Measurements from ENCODE around the gene NRN1.
A peak's percentile ranks its signal among the peaks of the same experiment; 100 is the strongest.

Gene NRN1

GRCh38 chr6:6002005-6002847 is 4.5 kb downstream of the NRN1 start:
- DNase-seq (ENCODE audit: low read depth) = no peak

DNA sequence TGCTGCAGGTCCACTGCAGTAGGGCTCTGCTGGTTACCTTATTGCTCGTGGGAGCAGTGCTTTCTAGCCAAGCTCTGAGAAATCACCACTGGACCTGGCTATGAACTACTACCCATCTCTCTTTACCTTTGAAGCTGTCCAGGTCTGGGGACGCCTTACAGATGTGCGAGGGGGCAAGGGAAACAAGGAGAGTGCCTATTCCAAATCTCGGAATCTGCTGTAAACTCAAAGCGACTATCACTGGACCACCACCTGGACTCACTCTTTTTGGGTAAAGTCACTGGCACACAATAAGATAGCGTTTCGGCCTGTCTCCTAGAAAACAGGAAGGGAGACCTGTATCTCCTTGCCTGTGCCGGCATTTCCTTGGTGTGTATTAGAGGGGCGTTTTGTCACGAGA is 5.3 kb downstream of the NRN1 start:
- DNase-seq (ENCODE audit: low read depth) = no peak

DNA sequence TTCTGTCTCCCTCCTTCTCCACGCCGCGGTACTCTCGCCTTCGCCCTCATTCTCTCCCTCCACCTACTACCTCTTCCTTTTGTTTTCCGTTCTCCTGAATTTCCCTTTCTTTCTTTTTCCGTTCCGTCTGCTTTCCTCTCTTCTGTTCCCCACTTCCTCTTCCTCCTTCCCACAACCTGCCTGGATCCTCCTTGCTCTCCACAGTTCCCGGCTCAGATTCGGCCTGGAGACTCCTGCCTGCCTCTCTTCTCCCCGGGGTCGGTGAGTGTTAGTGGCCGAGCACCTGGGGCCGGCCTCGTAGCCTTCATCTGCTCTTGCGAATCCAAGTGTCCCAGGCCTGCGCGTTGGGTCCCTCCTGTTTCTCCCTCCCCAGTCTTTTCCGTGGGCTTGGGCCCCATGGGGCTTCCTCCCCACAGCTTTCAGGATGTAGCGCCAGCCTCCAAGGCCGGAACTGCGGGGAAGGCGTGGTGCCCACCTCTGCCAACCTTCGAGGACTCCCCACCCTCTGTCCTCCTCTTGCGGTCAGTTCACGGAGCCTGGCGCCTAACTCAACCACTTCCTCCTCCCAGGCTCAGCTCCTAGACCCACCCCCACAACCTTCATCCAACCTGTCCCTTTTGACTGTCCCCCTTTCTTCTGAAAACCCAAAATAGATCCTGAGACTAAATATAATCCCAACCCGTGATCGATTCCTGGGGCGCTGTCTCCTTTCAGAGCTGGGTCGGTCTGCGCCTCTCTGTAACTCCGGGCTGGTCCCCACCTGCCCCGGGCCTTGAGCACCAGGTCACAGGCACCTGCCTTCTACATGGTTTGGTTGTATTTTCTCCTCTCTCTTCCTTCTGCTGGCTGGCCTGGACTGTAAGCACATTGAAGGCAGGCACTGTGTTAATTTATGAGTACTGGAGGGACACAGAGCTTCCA is 6.8 kb downstream of the NRN1 start:
- DNase-seq (ENCODE audit: low read depth) = no peak

GRCh38 chr6:5998711-5999687 is 7.7 kb downstream of the NRN1 start:
- no peak for DNase-seq (ENCODE audit: low read depth)

DNA sequence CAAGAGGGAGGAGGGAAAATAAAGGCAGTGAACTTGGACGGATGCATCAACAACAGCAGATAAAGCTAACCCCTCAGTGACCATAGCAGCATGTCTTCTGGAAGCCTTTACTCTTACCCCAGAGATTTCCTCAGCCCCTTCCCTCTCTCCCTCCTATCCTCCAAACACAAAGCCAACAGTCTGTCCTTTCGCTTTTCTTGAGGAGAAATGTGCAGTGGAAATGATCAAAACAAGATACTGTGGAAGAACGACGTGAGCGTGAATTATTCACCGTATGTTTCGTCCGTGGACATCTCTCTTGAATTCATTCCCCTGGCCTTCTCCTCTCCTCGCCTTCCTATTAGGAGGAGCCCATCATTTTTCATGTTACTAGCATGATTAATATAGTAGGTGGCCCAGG is 8.5 kb downstream of the NRN1 start:
- no peak for DNase-seq (ENCODE audit: low read depth)

GRCh38 chr6:5997420-5997987 is 9.2 kb downstream of the NRN1 start:
- DNase-seq (ENCODE audit: low read depth) = no peak

DNA sequence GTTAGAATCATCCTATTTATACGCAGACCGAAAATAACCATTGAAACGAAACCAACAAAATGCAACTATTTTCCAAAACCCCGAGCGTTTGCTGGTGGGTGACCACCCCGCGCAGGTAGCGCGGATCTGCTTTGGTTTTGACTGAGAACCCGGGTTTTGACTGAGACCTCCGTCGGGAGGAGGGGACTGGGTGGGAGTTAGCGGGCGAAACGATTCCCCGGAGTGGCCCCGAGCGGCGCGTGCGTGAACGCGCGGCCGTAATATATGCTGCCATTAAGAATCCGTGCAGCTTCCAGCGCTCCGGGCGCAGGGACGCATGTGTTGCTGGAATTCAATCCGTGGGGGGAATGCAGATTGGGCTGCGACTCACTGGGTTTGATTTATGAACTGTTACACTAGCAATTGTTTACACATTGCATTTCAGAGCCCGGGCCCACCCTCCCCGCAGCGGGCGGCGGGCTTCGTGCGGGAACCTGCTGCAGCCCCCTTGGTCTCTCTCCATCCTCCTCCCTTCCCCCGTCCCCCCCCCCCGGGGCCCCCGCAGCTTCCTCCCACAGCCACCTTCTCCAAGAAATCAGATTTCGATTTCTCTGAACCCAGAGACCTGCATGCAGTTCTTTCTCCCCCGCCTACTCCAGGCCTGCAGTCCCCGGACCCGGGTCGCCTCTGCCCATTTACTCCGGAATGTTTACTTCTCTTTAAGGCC is 9.9 kb downstream of the NRN1 start:
- DNase-seq (ENCODE audit: low read depth) = no peak

DNA sequence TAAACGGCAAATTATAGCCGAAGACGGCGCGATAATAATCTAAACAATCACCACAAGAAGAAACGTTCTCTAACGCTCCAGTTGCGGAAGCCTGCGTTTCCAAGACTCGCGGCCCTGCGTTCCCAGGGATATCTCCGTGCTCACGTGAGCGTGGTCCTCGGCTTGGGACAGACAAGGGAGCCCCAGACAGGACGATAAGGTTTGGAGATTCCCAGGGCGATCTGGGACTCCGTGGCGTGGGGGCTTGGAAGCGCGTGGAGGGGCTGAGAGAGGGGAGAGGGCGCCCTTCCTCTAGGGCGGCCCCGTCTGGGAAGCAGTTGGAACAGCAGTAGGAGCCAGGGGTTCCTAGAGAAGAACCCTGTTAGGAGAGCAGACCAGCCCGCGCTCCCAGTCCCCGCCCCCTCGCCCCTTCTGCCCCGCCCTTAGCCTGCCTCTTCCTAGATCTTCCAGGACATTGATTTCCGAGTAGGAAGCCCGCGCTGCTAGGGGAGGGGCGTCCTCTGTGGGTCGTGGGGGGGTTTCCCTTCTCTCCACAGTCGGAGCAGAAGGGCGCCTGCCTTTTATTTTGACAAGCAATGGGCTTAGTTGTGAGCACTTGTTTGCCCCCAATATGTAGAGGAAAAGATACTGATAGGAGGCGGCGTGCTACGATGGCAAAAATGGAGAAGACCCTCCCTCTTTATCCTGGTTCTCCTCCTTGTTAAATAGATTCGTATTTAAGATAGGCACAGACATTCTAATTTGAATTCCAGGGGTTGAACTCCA is 10.6 kb downstream of the NRN1 start:
- peak; percentile 79 for DNase-seq (ENCODE audit: low read depth)

DNA sequence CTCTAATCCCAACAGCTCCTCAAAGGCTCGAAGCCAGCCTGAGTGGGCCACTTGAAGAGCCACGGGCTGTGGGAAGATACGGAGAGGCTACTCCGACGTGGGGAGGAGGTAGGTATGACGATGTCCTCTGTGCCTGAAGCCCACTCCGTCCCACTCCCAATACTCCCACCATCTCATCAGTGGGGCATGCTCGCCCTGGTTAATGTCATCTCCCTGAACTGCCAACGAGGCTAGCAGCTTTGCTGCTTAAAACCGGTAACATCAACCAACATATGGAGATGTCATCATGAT is 11.1 kb downstream of the NRN1 start:
- no peak for DNase-seq (ENCODE audit: low read depth)

- no peak for DNase-seq (ENCODE audit: low read depth)
These were observed 11.6 kb downstream of the NRN1 start for GRCh38 chr6:5994999-5995657.

DNA sequence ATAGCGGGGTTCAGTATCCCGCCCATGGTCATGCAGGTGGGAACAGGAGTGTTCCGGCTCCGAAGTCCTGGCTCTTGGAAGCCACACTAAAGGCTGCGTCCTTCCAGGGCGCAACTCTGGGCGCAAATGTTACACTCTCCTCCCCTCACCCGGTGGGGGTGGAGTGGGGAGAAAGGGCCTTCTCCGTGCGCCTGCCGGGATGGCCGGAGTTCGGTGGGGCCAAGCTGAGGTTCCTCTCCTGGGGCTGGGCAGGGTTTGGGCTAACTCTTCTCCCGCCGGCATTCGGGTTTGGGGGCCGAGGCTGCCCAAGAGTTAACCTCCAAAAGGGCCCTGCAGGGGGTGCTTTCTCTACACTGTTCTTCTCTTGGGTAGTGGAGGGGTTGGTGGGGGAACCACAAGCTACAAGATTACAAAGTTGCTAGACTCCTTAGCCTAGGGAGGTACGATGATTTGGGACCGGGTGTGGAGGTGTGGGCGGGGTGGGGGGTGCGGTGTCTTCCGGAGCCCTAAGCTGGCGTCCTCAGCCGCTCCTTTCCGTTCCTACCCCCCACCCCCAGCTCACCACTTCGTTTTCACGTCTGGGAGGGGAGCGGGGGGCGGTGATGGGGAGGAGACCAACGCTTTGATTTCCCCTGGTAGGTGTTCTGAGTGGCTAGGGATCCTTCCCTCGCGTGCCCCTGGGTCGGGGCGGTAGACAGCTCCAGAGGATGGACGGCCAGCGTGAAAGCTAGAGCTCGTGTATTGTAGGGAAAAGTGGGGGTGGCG is 12.3 kb downstream of the NRN1 start:
- DNase-seq (ENCODE audit: low read depth) = no peak

DNA sequence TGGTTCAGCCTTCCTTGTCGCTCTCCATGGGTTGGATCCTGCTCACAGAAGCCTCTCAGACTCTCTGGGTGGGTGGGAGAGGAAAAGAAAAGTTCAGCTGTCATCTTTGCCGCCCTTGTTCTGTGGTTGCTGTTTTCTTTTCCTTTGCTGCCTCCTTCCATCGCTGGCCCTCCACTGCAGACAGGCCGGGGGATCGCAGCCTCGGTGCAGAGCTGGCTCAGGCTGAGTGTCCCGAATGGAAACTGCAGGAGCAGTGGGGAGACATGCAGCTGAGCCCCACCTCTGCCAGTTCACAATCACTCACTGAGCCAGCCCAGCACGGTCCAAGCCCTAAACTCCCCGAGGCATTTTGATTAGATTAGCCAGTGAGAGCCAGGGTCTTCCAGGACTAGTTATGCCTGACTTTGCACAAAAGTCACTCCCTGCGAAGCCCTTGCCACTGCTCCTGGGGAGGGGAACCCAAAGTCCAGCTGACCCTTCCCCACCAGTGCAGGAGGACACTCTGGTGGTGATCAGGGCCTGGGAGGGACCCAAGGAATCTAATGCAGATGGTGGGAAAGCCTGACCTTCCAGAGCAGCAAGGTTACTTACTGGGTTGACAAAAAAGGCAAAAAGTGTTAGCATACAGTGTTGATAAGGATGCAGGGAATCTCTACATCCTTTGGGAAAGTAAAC is 14.0 kb downstream of the NRN1 start:
- no peak for DNase-seq (ENCODE audit: low read depth)

DNA sequence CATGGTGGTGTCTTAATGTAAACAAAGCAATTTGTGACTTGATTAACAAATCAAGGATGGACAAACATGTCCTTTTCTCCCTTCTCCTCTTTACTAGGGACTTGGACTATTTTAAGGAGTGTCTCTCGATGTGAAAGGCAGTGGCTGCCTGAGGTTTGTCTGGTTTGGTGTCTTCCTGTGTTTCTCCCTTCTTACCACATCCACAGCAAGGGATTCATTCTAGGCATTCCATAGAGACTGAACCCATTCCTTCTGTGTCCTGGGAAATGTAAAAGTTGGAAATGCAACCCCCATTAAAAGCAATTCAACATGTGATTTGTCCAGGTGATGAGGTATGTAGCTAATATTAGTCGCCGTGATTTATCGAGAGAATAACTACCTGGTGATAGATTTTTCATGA is 15.9 kb downstream of the NRN1 start:
- DNase-seq (ENCODE audit: low read depth) = no peak

GRCh38 chr6:5989141-5989723 is 17.5 kb downstream of the NRN1 start:
- peak; percentile 93 for DNase-seq (ENCODE audit: low read depth)

DNA sequence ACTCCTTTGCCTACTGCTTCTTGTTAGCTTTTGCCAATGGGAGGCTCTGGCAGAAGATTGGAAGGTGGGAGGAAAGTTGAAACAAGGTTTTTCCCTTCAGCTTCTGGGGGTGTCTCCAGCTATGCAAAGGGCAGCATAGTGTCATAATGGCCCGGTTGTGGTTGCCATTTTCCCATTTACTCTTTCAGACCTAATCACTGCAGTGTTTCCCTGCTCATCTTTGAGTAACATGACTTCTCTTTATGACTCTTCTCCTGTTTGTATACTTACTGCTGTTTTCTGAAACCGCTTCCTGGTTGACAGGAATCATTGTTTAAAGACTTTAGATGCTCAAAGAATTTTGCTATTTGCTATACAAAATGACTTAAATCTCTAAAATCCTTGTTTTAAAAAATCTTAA is 19.9 kb downstream of the NRN1 start:
- DNase-seq (ENCODE audit: low read depth) = no peak

DNA sequence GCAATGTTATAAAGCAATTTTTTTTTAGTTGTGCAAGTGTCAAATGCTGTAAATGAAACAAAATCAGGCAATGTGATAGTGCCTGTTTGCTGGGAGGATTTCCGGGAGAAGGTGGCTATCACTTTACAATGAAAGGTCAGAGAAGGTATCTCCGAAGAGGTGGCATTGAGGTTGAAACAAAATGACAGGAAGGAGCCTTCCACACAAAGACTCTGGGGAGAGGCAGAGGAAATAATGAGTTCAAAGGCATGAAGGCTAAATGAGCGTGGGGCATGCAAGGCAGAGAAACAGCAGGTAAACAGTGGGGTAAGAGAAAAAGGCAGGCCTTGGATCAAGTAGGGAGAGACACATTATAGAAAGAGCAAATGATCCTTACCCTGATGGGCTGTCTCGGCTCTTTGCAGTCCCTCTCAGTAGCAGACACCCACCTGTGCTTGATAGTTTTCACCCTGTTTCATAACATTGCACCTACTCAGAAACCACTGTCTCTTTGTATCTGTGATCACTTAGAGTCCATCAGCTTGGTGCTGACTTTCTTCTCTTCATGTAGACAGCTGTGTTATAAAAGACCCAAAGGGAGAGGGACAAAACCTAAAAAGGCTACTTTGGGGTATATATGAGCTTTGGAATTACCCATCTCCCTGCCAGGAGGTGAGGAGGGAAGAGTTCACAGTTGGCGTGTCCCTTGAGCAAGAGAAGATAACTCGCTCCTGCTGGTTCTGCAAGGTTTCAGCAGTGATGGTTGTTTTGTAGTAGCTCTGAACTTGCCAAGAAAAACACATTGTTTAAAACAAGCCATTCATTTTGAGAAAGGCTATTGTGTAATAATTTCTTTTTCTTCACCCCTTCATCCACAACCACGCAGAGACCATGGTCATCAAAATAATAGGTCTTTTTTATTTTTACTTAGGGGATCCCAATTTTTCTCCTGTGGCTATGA is 22.3 kb downstream of the NRN1 start:
- no peak for DNase-seq (ENCODE audit: low read depth)
